Breast epithelium (tissue), 3 donors: ENCODE results near the gene NMUR1.

Experiments used
- POLR2A ChIP-seq: fragments of 450-650 bp; IDR thresholded peaks from one replicate; pipeline ENCODE4 v1.6.1; 2016; ENCODE audit warnings: antibody characterized with exemption, mild to moderate bottlenecking, moderate library complexity
- POLR2AphosphoS5 ChIP-seq, 3 donors: sonication (generic); formaldehyde crosslinking; IDR thresholded peaks; one replicate each; pipeline ENCODE4 v1.6.1; 2017; ENCODE audit warnings: antibody characterized with exemption in 3 of 3
- TF ChIP-seq, protein P1 (sequence below), 3 donors: fragments of 450-650 bp; IDR thresholded peaks; one replicate each; pipeline ENCODE4 v1.5.1; 2016 to 2017; ENCODE audit warnings: antibody characterized with exemption in 3 of 3, mild to moderate bottlenecking in 3 of 3, moderate library complexity in 3 of 3

DNA sequence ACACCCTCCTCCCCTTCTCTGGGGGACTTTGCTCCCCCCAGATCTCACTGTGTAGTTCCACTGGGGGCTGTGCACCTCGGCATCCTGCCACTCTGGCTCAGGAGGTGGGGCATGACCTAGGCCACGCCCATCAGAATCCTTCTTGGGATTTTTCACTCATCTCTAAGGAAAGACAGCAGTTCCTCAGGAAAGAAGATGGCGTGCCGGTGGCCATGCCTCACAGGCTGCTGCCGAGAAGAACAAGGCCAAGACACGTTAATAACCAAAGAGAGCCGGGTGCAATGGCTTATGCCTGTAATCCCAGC lies 3.2 kb downstream of the NMUR1 start:
- TF ChIP-seq, protein P1, sequence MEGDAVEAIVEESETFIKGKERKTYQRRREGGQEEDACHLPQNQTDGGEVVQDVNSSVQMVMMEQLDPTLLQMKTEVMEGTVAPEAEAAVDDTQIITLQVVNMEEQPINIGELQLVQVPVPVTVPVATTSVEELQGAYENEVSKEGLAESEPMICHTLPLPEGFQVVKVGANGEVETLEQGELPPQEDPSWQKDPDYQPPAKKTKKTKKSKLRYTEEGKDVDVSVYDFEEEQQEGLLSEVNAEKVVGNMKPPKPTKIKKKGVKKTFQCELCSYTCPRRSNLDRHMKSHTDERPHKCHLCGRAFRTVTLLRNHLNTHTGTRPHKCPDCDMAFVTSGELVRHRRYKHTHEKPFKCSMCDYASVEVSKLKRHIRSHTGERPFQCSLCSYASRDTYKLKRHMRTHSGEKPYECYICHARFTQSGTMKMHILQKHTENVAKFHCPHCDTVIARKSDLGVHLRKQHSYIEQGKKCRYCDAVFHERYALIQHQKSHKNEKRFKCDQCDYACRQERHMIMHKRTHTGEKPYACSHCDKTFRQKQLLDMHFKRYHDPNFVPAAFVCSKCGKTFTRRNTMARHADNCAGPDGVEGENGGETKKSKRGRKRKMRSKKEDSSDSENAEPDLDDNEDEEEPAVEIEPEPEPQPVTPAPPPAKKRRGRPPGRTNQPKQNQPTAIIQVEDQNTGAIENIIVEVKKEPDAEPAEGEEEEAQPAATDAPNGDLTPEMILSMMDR (IDR thresholded peaks at IDR 0.05) = no peak
- TF ChIP-seq POLR2A (no peak), POLR2AphosphoS5 (IDR thresholded peaks at IDR 0.05) (no peak)
